Natural killer cell (primary cell): ENCODE measurements around the gene UBL4B. TPM values are rescaled to one million over a fixed set of nuclear protein-coding genes. Genes with fewer than 3 reads are reported as not detected.

Experiments
- ATAC-seq, 3 donors: fragments of 150-1000 bp in 2 of 3; fragments of 200-7000 bp in 1 of 3; cut with Tn5 transposase; 1 replicate in 1 of 3; 2 replicates in 2 of 3; pipeline ENCODE4 v1.10.0; 2021; ENCODE audit warnings: mild to moderate bottlenecking in 2 of 3, moderate library complexity in 2 of 3
- DNase-seq, 2 donors: peaks; one replicate each; pipeline versions ENCODE4 v3.0.0 to v3.0.0-alpha.2; 2013 to 2021; ENCODE audit warnings: mixed read lengths in 1 of 2
- H3K27ac ChIP-seq: one replicate; pipeline ENCODE4 v1.5.1; 2013; ENCODE audit warnings: mild to moderate bottlenecking, low read length
- H3K27me3 ChIP-seq: one replicate; pipeline ENCODE4 v1.6.1; 2013; ENCODE audit warnings: low read length; ENCODE audit not compliant: control insufficient read depth, insufficient read depth
- H3K36me3 ChIP-seq: one replicate; pipeline ENCODE4 v1.6.1; 2013; ENCODE audit warnings: low read length; ENCODE audit not compliant: control insufficient read depth, insufficient read depth
- H3K4me1 ChIP-seq: one replicate; pipeline ENCODE4 v1.6.1; 2013; ENCODE audit warnings: low read length; ENCODE audit not compliant: control insufficient read depth, insufficient read depth
- H3K4me3 ChIP-seq: one replicate; pipeline ENCODE4 v1.5.1; 2013; ENCODE audit warnings: low read length
- H3K9me3 ChIP-seq: one replicate; pipeline ENCODE4 v1.6.1; 2013; ENCODE audit warnings: low read length; ENCODE audit not compliant: control insufficient read depth, insufficient read depth
- H3K27ac Mint-ChIP-seq, 2 donors: one replicate each; pipeline ENCODE4 v1.8.0; 2022; ENCODE audit warnings: mild to moderate bottlenecking in 2 of 2, mixed read lengths in 2 of 2, moderate library complexity in 1 of 2
- H3K27me3 Mint-ChIP-seq, 2 donors: one replicate each; pipeline ENCODE4 v1.8.0; 2022; ENCODE audit warnings: low read depth in 2 of 2, mixed read lengths in 2 of 2
- H3K36me3 Mint-ChIP-seq: one replicate; pipeline ENCODE4 v1.8.0; 2022; ENCODE audit warnings: mixed read lengths
- H3K4me1 Mint-ChIP-seq, 2 donors: one replicate each; pipeline ENCODE4 v1.8.0; 2022; ENCODE audit warnings: mixed read lengths in 2 of 2
- H3K4me3 Mint-ChIP-seq: one replicate; pipeline ENCODE4 v1.8.0; 2022; ENCODE audit warnings: mild to moderate bottlenecking, moderate library complexity, mixed read lengths
- H3K9me3 Mint-ChIP-seq, 2 donors: one replicate each; pipeline ENCODE4 v1.8.0; 2022; ENCODE audit warnings: mixed read lengths in 2 of 2
- CTCF ChIP-seq: fragments of 200-600 bp; IDR thresholded peaks from one replicate; pipeline ENCODE4 v1.8.0; 2022; ENCODE audit warnings: antibody characterized with exemption
- WGBS: methylation state at CpG from one replicate; pipeline ENCODE4 v1.1.7; 2013; ENCODE audit warnings: missing lambda C conversion rate; ENCODE audit not compliant: insufficient coverage; 5-methylcytosine and 5-hydroxymethylcytosine counted together
- intact Hi-C: fragments of 100-400 bp; cut with micrococcal nuclease; formaldehyde crosslinking; loops from one replicate; pipeline ENCODE4 v1.14.2; 2022
- total RNA-seq, 4 donors: library from RNA; stranded (reverse); fragments of 120-200 nt in 1 of 4; gene quantifications; one replicate each; pipeline versions ENCODE4 v1.2.3 to v1.2.4, GENCODE V29; 2013 to 2022

UBL4B gene
- total RNA-seq, 3 donors from 2014 or later (not counting 1 experiment from before 2014, with no cell fraction given): not detected

- H3K4me3 ChIP-seq: no peak overlapping the region
- no peak overlapping the region for H3K4me3 Mint-ChIP-seq
- intact Hi-C loops: no loop called here
- H3K4me1 Mint-ChIP-seq: peaks cover 7 to 17% of the 10 kb centered on the region in 2 donors
- no peaks in the 10 kb centered on the region for H3K36me3 ChIP-seq
- H3K9me3 Mint-ChIP-seq: no peaks in the 10 kb centered on the region
- peaks cover 21% of the 10 kb centered on the region for H3K4me1 ChIP-seq
- ATAC-seq (peak in 1 of 3 donors; percentile 14), DNase-seq (no peak)
- H3K27ac ChIP-seq: no peak overlapping the region
- H3K27me3 Mint-ChIP-seq: peaks cover 41 to 73% of the 10 kb centered on the region in 2 donors
- H3K27ac Mint-ChIP-seq: no peak overlapping the region
- no peaks in the 10 kb centered on the region for H3K9me3 ChIP-seq
- H3K36me3 Mint-ChIP-seq: no peaks in the 10 kb centered on the region
- H3K27me3 ChIP-seq: peaks cover 39% of the 10 kb centered on the region
- no peak for TF ChIP-seq CTCF
- 1% methylated on average over 52 of the region's 52 CpGs for WGBS
These were observed 42.0 kb upstream of the UBL4B start for GRCh38 chr1:110070282-110070669.

- no peak for TF ChIP-seq CTCF
These were observed 41.5 kb upstream of the UBL4B start, which contains the start of gene ALX3 for GRCh38 chr1:110070671-110071242. TSS of gene ALX3 (minus strand) at chr1:110070672. CDS start at chr1:110070612, 60 bp downstream.

GRCh38 chr1:110074166-110074565 lies 38.1 kb upstream of the UBL4B start:
- no peak overlapping the region for H3K4me3 Mint-ChIP-seq
- TF ChIP-seq CTCF: no peak
- no peaks in the 10 kb centered on the region for H3K36me3 ChIP-seq
- no peak overlapping the region for H3K4me3 ChIP-seq
- no peak overlapping the region for H3K27ac ChIP-seq
- H3K27me3 ChIP-seq: peaks cover 18% of the 10 kb centered on the region
- peaks cover 0 to 3% of the 10 kb centered on the region in 2 donors for H3K4me1 Mint-ChIP-seq
- no peaks in the 10 kb centered on the region for H3K9me3 Mint-ChIP-seq
- H3K27me3 Mint-ChIP-seq: peaks cover 39 to 75% of the 10 kb centered on the region in 2 donors
- no peaks in the 10 kb centered on the region for H3K36me3 Mint-ChIP-seq
- peaks cover 10% of the 10 kb centered on the region for H3K4me1 ChIP-seq
- 58% methylated on average over 3 of the region's 4 CpGs for WGBS
- H3K27ac Mint-ChIP-seq: no peak overlapping the region
- H3K9me3 ChIP-seq: no peaks in the 10 kb centered on the region
- ATAC-seq: no peak
- intact Hi-C loops: no loop called here
- DNase-seq: no peak

More at GRCh38 chr1:110070671-110071242, 41.5 kb upstream of the UBL4B start, which contains the start of gene ALX3:
- intact Hi-C loops: no loop called here
- H3K27me3 ChIP-seq: peaks cover 39% of the 10 kb centered on the region
- Mint-ChIP-seq H3K27me3 (peaks cover 44 to 78% of the 10 kb centered on the region in 2 donors), H3K27ac (no peak within 1 kb of the TSS), H3K36me3 (no peaks in the 10 kb centered on the region), H3K4me3 (no peak within 1 kb of the TSS), H3K4me1 (peaks cover 7 to 17% of the 10 kb centered on the region in 2 donors), H3K9me3 (no peaks in the 10 kb centered on the region)
- ATAC-seq (no peak), DNase-seq (no peak)
- H3K4me1 ChIP-seq: peaks cover 21% of the 10 kb centered on the region
- no peaks in the 10 kb centered on the region for H3K9me3 ChIP-seq
- no peak within 1 kb of the TSS for H3K27ac ChIP-seq
- 14% methylated on average over 27 of the region's 27 CpGs for WGBS
- H3K36me3 ChIP-seq: no peaks in the 10 kb centered on the region
- H3K4me3 ChIP-seq: no peak within 1 kb of the TSS
